ENCODE results near the gene KRT1.

Gene KRT1

GRCh38 chr12:52659395-52659794 is 20.8 kb downstream of the KRT1 start:
- DNase-seq: no peak

- DNase-seq: no peak
Measured at GRCh38 chr12:52658196-52658595, 22.0 kb downstream of the KRT1 start.

- no peak for DNase-seq
Measured at GRCh38 chr12:52657250-52657902, 22.8 kb downstream of the KRT1 start.

- no peak for DNase-seq
Measured at GRCh38 chr12:52656616-52657015, 23.6 kb downstream of the KRT1 start.

- no peak for DNase-seq
Measured at GRCh38 chr12:52655720-52656124, 24.5 kb downstream of the KRT1 start.

GRCh38 chr12:52655251-52655650 is 25.0 kb downstream of the KRT1 start:
- no peak for DNase-seq

- no peak for DNase-seq
Measured at GRCh38 chr12:52651726-52652261, 28.4 kb downstream of the KRT1 start, which contains the start of gene KRT2. Gene KRT2, minus strand, starts transcription at chr12:52652211. Its CDS starts 69 bp downstream, at chr12:52652142.

GRCh38 chr12:52650520-52651081 is 29.6 kb downstream of the KRT1 start:
- no peak for DNase-seq

- DNase-seq: no peak
Measured at GRCh38 chr12:52649066-52649465, 31.1 kb downstream of the KRT1 start.

- DNase-seq: no peak
Measured at GRCh38 chr12:52648012-52648550, 32.1 kb downstream of the KRT1 start.

- DNase-seq: no peak
Measured at GRCh38 chr12:52647601-52648000, 32.6 kb downstream of the KRT1 start.

GRCh38 chr12:52646613-52647012 is 33.6 kb downstream of the KRT1 start:
- no peak for DNase-seq

GRCh38 chr12:52645982-52646381 is 34.2 kb downstream of the KRT1 start:
- no peak for DNase-seq

GRCh38 chr12:52645120-52645761 is 35.0 kb downstream of the KRT1 start:
- DNase-seq: no peak

GRCh38 chr12:52644078-52644415 is 36.2 kb downstream of the KRT1 start:
- no peak for DNase-seq

- no peak for DNase-seq
Measured at GRCh38 chr12:52643233-52644077, 36.8 kb downstream of the KRT1 start.

- DNase-seq: no peak
Measured at GRCh38 chr12:52641468-52641867, 38.7 kb downstream of the KRT1 start.

GRCh38 chr12:52637299-52637698 is 42.9 kb downstream of the KRT1 start:
- no peak for DNase-seq

- DNase-seq: peak; percentile 9
Measured at GRCh38 chr12:52636592-52637258, 43.5 kb downstream of the KRT1 start.

GRCh38 chr12:52636189-52636588 is 44.0 kb downstream of the KRT1 start:
- DNase-seq: no peak

- no peak for DNase-seq
Measured at GRCh38 chr12:52634266-52635056, 45.7 kb downstream of the KRT1 start.

GRCh38 chr12:52633383-52633782 is 46.8 kb downstream of the KRT1 start:
- no peak for DNase-seq

Measured in NCI-H82 (cell line).